Measurements from ENCODE around the gene DPYSL3.

DNA sequence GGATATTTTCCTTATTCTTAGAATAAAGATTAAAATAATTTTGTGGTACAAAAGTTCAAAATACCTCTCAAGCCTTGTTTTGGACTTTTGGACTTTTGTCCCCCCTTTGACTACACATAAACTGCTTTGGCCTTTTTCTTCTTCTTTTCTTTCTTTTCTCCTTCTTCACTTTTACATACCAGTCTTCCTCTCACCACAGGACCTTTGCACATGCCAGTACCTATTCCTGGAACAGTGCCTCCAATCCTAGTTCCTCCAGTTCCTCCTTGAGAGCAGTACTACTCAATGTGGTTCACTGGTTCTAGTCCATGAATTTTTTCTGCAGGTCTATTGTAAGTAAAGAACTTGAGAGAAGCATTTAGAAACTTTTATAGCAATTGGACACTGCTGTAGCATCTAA lies 138.6 kb downstream of the DPYSL3 start:
- TF ChIP-seq CTCF (optimal IDR thresholded peaks at IDR 0.05 in 1 of 3, IDR thresholded peaks at IDR 0.05 in 1 of 3, conservative IDR thresholded peaks at IDR 0.05 in 1 of 3; ENCODE audit: extremely low read depth in 1 of 3, insufficient read depth in 2 of 3, low read length in 3 of 3) = no peak
- TF ChIP-seq EZH2 (IDR thresholded peaks at IDR 0.05; ENCODE audit: low read length) = no peak
